Transverse colon (tissue), 3 donors: ENCODE results near the gene KIF1B.

ENCODE experiments used
- POLR2A ChIP-seq: fragments of 450-650 bp; IDR thresholded peaks from one replicate; pipeline ENCODE4 v1.6.1; 2016; ENCODE audit warnings: antibody characterized with exemption, mild to moderate bottlenecking, moderate library complexity
- TF ChIP-seq, protein P1 (sequence below), 5 experiments: fragments of 200-600 bp in 3 of 5; fragments of 450-650 bp in 2 of 5; sonication (generic) in 3 of 5; IDR thresholded peaks; 1 replicate in 2 of 5; 2 replicates in 3 of 5; pipeline ENCODE4 v1.5.1; 2016 to 2017; ENCODE audit warnings: antibody characterized with exemption in 5 of 5, inconsistent platforms in 3 of 5, mild to moderate bottlenecking in 2 of 5, moderate library complexity in 1 of 5

DNA sequence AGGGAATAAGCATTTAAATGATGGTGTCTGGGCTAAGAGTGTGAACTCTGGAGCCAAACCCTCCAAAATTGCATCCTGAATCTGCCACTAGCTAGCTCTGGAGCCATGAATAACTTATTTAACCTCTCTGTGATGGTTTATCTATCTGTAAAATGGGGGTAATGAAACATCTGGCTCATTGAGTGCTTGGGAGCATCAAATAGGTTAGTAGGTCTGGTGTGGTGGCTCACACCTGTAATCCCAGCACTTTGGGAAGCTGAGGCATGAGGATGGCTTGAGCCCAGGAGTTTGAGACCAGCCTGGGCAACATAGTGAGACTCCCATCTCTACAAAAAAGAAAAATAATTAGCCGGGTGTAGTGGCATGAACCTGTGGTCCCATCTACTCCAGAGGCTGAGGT lies 42.8 kb downstream of the KIF1B start:
- TF ChIP-seq, protein P1, sequence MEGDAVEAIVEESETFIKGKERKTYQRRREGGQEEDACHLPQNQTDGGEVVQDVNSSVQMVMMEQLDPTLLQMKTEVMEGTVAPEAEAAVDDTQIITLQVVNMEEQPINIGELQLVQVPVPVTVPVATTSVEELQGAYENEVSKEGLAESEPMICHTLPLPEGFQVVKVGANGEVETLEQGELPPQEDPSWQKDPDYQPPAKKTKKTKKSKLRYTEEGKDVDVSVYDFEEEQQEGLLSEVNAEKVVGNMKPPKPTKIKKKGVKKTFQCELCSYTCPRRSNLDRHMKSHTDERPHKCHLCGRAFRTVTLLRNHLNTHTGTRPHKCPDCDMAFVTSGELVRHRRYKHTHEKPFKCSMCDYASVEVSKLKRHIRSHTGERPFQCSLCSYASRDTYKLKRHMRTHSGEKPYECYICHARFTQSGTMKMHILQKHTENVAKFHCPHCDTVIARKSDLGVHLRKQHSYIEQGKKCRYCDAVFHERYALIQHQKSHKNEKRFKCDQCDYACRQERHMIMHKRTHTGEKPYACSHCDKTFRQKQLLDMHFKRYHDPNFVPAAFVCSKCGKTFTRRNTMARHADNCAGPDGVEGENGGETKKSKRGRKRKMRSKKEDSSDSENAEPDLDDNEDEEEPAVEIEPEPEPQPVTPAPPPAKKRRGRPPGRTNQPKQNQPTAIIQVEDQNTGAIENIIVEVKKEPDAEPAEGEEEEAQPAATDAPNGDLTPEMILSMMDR (IDR thresholded peaks at IDR 0.05): no peak
- TF ChIP-seq POLR2A: no peak
